GM19438 (cell line): ENCODE measurements around the gene NEK1.
"Not testable (repeated sequence)": the region's sequence is repeated elsewhere in the genome, so short reads cannot be mapped to it uniquely, and the experiment has no call there.

Source experiments
- ATAC-seq: cut with Tn5 transposase; IDR thresholded peaks from one replicate; pipeline ENCODE4 v1.9.1; 2021; ENCODE audit warnings: low read depth; ENCODE audit not compliant: unreplicated experiment

Gene NEK1

DNA sequence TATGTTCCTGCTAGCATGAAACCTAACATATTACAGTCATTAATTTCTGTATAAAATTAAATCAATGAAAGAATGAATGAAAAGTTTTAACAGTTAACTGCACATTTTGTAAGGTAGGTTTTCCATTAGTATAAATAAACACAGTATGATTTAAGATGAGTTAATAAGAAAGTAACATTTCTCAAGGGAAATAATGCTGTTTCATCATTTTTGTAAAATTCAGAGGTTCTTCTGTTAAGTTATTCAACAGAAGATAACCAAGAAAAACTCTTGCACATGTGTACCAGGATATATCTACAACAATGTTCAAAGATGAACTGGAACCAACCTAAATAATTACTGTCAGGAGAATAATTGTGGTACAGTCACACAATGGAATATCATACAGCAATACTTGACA, 88.6 kb downstream of the NEK1 start:
- ATAC-seq: no peak

DNA sequence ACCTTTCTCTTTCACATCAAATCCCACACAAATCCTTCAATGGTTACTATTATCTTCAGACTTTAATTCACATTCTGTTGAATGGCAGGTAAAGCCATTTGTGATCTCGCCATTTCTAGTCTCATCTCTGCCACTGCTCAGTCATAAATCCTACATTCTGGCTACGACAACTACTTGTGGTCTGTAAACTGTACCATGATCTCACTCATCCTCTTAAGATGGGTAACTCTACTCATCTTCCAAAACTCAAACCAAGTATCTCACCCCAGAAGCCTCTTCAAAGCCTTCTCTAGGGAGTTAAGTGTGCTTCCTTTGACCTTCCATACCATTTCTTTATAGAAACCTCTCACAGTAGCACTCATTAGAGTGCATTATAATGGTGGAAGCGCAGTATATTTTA, 101.8 kb downstream of the NEK1 start:
- no peak for ATAC-seq

DNA sequence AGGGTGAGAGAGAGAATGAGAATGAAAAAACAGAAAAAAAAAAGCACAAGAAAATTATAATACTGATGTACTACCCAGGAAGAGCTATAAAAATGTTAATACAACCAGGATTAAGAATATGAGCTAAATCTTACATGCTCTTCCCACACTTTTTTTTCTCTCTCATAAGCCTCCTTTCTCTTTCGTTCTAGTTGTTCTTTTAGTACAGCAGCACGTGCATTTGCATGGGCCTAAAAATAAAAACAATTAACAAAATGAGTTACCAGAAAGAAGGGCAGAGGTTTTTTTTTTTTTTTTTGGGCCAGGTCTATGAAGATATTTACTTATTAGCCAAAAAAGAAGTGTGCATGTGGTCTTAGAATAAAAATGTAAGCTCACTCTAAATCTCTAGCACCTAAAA, 105.5 kb downstream of the NEK1 start:
- ATAC-seq: no peak

DNA sequence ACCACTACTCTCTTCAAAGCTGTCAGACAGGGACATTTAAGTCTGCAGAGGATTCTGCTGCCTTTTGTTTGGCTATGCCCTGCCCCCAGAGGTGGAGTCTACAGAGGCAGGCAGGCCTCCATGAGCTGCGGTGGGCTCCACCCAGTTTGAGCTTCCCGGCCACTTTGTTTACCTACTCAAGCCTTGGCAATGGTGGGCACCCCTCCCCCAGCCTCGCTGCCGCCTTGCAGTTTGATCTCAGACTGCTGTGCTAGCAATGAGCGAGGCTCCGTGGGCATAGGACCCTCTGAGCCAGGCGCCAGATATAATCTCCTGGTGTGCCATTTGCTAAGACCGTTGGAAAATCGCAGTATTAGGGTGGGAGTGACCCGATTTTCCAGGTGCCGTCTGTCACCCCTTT, 112.5 kb downstream of the NEK1 start:
- ATAC-seq: not testable (repeated sequence)

DNA sequence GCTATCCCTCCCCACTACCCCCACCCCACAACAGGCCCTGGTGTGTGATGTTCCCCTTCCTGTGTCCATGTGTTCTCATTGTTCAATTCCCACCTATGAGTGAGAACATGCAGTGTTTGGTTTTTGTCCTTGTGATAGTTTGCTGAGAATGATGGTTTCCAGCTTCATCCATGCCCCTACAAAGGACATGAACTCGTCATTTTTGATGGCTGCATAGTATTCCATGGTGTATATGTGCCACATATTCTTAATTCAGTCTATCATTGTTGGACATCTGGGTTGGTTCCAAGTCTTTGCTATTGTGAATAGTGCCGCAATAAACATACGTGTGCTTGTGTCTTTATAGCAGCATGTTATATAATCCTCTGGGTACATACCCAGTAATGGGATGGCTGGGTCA, 118.1 kb downstream of the NEK1 start:
- not testable (repeated sequence) for ATAC-seq

DNA sequence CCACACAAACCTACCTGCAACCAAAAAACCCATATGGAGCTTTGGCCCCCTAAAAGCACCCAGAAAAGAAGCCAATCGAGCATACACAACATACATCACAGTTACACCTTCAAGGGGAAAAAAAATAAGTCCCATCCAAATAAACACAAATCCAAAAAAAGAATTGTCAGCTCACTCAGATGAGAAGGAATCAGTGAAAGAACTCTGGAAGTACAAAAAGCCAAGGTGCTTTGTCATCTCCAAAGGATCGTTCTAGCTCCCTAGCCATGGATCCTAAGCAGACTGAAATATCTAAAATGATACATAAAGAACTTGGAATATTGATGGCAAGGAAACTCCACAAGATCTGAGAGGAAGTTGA, 119.2 kb downstream of the NEK1 start:
- ATAC-seq: no peak

DNA sequence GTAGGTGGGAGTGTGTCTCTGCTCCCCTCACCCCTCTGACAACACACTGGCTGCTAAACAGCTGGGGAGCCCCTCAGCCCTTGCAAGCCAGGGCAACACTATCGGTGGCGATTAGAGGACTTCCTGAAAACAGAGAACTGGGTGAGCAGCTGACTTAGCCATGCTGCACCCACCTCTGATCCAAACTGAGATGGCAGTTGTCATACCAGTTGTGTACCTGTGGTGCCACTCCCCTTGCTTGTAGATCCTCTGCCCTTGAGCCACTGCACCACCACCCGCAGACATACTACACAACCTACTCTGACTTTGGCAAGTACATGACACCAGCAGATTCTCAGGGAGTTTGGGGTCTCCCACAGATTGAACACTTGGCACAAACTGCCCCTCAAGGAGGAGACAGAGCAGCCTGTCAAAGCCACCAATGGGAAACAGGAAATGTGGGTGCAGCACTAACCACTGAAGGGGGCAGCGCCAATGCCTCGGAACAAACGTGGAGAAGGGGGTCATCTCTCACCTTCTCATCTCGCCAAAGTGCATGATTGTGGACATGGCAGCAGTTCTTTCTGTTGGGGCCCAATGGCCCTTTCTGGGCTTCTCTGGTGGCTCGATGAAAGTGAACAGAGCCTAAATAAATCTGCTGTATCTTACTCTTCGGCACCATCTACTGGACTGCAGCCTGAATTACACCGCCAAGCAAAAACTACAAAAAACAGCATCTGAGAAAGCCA, 119.8 kb downstream of the NEK1 start:
- ATAC-seq: no peak

DNA sequence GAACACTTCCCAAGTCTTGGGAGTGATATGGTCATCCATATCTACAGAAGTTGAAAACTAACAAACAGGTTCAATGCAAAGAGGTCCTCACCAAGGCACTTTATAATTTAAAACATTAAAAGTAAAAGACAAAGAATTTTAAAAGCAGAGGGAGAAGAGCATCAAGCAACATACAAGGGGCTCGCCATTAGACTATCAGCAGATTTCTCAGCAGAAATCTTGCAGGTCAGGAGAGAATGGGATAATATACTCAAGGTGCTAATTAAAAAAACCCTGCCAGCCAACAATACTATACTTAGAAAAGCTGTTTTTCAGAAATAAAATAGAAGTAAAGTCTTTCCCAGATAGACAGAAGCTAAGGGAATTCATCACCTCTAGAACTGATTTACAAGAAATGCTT, 121.2 kb downstream of the NEK1 start:
- ATAC-seq: no peak

DNA sequence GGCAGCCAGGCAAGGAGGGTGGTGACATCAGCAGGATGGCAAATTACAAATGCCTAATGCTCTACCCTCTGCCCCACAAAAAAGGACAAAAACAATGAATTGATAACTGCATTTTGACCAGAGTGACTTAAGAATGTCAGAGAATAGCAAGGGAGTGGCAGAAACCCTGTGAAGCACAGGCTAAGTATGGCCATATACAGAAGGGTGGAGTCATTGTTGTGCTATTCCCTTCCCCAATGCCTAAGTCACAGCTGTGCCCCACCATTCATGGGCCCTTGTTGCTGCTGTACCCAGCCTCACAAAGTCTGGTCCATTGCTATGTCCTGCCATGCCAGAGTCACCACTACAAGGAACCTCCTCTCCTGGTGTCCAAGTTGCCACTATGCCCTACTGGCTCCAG, 123.1 kb downstream of the NEK1 start:
- ATAC-seq: no peak

DNA sequence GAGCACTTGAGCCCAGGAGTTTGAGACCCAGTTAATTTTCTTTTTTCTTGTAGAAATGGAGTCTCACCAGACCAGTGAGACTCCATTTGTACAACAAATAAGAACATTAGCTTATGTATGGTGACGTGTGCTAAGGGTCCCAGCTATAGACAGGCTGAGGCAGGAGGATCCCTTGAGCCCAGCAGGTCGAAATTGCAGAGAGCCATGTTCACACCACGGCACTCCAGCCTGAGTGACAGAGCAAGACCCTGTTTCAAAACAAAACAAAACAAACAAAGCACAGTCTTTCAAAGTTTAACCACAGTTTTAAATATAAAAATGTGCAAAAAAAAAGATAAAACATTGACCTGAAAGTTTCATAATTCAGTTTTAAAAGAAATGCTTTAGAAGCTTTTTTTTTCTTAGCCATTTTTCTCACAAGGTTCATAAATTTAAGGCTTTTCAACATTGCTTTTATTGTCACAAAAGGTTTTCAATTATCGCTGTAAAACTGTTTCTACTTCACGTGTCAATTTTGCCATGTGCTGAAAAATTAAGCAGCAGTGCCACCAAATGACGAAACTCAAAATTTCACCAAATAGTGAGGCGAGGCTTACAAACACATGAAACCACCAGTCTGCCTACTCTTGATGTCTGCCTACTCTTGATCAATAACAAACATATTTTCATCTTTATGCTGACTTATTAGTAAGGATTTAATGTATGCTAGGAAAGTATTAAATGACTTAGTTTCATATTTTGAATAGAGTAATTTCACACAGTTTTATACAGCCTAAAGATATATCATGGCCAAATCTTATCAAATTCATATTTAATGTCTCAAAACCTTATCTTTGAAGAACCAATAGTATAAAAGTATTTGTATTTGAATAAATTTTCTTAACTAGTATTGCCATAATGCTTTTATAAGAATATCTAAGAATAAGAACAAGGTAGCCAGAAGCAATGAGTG, 126.3 kb downstream of the NEK1 start:
- no peak for ATAC-seq

DNA sequence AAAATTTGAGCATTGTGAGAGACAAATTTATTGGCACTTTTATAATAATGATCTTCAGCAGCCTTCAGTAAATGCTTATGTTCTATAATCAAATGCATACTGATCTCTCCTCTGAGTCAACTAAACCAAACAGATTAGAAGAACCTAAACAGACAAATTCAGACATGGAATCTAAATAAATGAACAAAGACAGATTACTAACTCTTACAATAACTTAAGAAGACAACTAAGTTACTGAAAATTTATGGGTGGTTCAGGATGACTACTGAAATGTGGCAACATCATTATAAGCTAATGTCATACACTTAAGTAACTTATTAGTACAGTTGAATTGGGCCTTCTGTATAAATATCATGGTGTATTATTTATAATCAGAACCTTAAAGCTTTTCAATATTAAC, 127.3 kb downstream of the NEK1 start:
- ATAC-seq: no peak

DNA sequence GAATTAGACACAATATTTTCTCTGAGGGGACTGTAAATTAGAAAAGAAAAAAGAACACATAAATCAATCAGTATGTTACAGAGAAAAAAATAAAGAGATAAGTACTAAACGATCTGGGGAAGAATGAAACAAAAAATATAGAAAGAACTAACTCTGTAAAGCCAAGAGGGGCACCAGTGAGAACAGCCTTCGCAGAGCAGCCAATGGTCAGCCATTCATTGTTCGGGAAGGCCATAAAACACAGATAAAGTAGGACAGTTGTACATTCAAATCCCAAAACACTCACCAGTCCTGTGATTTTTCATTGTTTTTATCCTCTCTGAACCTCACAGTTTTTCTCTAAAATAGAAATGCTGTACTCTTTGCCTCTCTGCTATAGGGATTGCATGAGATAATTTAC, 127.9 kb downstream of the NEK1 start:
- no peak for ATAC-seq

DNA sequence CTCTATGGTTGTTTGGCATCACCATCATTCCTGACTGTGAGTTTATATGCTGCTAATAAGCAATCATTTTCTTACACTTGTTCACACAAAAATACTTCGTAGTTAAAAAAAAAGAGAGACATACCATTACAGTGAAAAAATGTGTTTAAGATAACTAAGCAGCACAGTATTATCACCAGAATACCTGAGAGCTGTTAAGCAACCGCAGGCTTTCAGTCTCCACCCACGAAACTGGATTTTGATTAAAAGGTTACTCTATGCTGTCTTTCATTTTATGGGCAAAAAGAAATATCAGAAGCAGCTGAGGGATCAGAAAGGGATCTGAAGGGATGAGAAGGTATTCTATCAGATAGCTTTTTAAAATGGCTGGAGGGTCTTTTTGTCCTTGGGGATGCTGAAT, 148.3 kb downstream of the NEK1 start:
- ATAC-seq: no peak

DNA sequence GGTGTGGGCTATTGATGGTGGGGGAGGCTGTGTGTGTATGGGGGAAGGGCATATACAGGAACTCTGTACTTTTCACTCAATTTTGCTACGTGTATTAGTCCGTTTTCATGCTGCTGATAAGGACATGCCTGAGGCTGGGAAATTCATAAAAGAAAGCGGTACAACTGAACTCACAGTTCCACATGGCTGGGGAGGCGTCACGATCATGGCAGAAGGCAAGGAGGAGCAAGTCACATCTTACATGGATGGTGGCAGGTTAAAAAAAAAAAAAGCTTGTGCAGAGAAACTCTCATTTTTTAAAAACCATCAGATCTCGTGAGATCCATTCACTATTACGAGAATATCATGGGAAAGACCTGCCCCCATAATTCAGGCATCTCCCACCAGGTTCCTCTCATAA, 152.3 kb downstream of the NEK1 start:
- no peak for ATAC-seq

DNA sequence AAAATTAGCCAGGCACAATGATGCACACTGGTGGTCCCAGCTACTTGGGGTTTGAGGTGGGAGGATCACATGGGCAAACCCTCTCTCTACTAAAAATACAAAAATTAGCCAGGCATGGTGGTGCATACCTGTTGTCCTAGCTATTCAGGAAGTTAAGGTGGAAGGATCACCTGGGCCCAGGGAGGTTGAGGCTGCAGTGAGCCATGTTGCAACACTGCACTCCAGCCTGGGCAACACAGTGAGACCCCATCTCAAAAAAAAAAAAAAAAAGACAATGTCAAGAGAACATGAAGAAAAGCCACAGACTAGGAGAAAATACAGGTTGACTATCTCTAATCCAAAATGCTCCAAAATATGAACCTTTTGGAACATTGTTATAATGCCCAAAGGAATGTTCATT, 153.8 kb downstream of the NEK1 start:
- ATAC-seq: no peak

DNA sequence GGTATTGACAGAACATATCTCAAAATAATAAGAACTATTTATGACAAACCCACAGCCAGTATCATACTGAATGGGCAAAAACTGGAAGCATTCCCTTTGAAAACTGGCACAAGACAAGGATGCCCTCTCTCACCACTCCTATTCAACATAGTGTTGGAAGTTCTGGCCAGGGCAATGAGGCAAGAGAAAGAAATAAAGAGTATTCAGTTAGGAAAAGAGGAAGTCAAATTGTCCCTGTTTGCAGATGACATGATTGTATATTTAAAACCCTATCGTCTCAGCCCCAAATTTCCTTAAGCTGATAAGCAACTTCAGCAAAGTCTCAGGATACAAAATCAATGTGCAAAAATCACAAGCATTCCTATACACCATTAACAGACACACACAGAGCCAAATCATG, 159.7 kb downstream of the NEK1 start:
- not testable (repeated sequence) for ATAC-seq

DNA sequence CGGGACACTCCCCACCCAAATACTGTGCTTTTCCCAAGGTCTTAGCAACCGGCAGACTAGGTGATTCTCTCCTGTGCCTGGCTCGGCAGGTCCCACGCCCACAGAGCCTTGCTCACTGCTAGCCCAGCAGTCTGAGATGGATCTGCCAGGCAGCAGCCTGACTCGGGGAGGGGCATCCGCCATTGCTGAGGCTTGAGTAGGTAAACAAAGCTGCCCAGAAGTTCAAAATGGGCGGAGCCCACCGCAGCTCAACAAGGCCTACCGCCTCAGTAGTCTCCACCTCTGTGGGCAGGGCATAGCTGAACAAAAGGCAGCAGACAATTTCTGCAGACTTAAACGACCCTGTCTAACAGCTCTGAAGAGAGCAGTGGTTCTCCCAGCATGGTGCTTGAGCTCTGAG, 163.4 kb downstream of the NEK1 start:
- ATAC-seq: not testable (repeated sequence)

DNA sequence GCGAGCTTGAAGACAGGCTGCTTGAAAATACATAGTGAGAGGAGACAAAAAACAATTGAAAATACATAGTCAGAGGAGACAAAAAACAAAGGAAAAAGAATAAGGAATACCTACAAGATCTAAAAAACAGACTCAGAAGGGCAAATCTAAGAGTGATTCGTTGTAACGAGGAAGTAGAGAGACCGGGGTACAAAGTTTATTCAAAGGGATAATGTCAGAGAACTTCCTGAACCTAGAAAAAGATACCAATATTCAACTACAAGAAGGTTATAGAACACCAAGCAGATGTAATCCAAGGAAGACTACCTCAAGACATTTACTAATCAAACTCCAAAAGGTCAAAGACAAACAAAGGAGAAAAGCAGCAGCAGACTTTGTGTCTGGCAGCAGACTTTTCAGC, 165.6 kb downstream of the NEK1 start:
- ATAC-seq: no peak

DNA sequence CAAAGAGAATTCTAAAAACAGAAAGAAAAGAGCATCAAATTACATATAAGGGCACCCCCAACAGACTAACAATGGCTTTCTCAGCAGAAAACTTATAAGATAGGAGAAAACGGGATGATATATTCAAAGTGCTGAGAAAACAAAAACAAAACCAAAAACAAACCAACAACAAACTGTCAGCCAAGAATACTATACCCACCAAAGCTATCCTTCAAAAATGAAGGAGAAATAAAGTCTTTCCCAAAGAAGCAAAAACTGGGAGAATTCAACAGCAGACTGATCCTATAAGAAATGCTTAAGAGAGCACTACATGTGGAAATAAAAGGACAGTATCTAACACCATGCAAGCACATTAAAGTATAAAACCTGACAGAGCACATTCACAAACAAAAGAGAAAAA, 168.6 kb downstream of the NEK1 start:
- ATAC-seq: no peak

DNA sequence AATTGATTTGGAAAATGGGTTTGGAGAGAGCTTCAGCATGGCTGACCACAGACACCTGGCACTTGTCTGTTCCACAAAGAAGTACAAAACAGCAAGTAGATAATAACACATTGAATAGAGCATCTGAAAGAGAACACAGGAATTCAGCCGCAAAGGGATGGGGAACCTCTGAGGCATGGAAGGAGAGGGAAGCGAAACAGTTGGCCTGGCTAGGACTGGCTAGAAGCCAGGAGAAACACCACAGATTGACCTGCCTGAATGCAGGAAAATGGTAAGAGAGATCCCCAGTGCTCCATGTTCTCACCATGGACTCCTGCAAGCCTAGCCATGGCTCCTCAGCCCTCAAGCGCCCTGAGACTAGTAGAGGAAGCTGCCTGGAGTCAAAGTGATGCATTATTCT, 171.9 kb downstream of the NEK1 start:
- no peak for ATAC-seq

DNA sequence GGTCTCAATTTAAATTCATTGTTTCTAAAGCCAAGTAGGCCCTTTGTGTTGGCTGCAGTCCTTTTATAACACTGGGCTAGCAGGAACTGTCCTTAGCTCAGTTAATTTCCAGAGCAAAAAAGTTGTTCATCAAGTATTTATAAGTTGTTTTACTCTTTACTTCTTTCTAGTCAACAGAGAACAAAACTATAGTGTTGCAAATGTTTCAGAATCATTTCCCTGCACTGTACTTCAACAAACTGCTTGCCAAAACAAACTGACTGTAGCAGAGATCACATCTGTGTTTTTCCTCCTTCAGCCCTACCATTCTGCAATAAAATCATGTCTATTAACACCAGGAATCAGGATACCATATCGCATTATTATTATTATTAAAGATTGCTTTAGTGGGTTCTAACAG, 173.1 kb downstream of the NEK1 start:
- no peak for ATAC-seq

DNA sequence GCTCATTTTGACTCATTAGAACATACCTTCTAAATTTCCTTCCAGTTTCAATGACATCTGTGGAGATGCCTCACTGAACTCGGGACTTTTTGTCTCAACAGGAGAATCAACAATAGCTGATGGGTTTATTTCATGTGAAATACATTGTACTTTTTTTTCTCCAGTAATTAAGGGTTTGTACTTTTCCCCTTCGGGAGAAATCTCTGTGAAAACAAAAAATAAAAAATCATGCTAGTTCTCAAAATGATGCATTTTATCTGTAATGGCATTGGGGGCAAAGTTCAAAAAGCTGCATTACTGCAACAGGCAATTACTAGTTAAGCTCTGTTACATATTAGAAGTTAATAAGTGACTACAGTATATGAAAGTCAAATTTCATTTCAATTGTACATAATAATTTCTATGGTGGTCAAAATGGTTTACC, 174.3 kb downstream of the NEK1 start:
- peak; percentile 38 for ATAC-seq
